ENCODE data around the gene STRN.

DNA sequence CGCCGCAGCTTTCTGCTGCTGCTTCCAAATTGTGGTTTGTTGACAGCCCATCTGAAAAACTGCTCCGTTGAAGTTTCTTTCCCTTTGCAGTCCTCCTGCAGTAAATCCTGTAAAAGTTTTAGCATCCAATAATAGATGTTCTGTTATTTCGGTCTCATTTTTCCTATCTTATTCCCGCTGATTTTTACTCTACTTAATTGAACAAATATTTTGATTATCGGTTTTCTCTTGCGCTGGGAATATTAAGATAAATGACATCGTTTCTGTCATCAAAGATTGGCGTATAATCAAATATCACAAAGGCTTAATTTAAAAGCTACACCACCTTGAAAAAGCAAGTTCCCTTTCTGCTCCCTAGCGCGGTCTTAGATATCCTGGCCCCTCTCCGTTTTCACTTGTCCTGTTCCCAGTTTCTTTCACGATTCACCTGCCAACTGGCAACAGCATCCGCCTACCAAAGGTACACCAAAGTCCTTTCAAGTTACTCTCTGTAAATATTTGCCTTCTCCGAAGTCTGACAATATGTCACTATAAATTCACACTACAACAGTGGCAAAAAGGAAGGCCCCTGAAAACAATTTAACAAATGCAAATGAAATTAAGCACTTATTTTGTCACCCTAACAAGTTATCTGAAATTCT is 1.0 kb upstream of the STRN start:
- TF ChIP-seq EP300 (IDR thresholded peaks at IDR 0.05), result no peak
- TF ChIP-seq POLR2A (IDR thresholded peaks at IDR 0.05), result no peak
- TF ChIP-seq, protein P1, sequence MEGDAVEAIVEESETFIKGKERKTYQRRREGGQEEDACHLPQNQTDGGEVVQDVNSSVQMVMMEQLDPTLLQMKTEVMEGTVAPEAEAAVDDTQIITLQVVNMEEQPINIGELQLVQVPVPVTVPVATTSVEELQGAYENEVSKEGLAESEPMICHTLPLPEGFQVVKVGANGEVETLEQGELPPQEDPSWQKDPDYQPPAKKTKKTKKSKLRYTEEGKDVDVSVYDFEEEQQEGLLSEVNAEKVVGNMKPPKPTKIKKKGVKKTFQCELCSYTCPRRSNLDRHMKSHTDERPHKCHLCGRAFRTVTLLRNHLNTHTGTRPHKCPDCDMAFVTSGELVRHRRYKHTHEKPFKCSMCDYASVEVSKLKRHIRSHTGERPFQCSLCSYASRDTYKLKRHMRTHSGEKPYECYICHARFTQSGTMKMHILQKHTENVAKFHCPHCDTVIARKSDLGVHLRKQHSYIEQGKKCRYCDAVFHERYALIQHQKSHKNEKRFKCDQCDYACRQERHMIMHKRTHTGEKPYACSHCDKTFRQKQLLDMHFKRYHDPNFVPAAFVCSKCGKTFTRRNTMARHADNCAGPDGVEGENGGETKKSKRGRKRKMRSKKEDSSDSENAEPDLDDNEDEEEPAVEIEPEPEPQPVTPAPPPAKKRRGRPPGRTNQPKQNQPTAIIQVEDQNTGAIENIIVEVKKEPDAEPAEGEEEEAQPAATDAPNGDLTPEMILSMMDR (IDR thresholded peaks at IDR 0.05), result no peak
